HG02798 (cell line): Measurements from ENCODE around the gene ACADSB.

ENCODE experiments used
- ATAC-seq: cut with Tn5 transposase; IDR thresholded peaks from one replicate; pipeline ENCODE4 v1.9.1; 2021; ENCODE audit warnings: mild to moderate bottlenecking; ENCODE audit not compliant: unreplicated experiment, poor library complexity

ACADSB gene

DNA sequence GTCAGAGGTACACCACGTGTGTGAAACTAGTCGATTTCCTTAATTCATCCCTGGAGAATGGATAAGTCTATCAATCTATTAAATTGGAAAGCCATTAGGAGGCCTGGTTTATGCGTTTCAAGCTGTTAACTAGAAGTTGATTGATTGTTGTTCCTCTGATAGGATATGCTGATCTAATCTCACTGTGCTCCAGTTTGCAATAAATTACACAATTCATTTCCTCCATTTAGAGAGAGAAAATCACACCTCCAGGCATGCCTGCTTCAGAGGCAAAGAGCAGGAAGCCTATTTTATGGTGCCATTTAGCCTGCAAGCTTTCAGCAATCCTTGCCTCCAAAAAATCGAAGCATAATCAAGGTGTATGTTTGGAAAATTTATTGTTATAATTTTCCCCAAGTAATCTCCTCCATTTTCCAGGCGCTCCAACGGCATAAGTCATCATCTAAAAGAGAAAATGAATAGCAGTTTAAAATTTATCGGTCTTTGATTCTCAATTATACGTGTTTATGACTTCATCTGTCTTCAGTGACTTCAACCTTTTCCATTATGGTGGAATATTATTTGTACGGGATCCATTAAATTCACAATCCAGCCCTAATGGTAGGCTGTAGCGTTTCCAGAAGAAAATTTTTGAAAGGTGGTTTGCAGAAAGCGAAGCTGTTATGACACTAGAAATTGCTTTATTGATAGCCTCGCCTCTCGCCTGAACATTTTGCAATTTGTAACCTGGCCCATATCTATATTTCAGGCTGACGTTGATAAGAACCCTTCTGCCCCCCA lies 84.0 kb downstream of the ACADSB start:
- ATAC-seq, result no peak

DNA sequence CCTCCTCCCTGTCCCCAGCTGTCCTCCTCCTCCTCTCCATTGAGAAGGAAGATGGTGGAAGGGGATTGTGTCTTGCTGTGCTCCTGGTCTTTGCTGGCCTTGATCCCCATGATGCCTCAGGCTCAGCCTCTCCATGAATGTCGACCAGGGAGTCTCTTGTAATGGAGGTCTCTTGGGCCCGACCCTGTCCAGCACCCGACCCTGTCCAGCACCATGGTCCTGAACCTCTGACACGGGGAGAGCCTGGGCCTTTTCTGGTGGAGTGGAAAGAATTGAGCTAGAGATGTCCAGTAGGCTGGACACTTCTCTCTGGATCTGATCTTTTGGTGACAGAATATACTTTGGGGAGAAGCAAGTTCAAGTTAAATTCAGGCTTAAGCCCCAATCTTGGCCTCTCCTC lies 84.7 kb downstream of the ACADSB start:
- ATAC-seq, result no peak

- no peak for ATAC-seq
Observed at GRCh38 chr10:123096452-123096851, 87.6 kb downstream of the ACADSB start.

GRCh38 chr10:123097039-123097438 lies 88.2 kb downstream of the ACADSB start:
- ATAC-seq, result no peak

DNA sequence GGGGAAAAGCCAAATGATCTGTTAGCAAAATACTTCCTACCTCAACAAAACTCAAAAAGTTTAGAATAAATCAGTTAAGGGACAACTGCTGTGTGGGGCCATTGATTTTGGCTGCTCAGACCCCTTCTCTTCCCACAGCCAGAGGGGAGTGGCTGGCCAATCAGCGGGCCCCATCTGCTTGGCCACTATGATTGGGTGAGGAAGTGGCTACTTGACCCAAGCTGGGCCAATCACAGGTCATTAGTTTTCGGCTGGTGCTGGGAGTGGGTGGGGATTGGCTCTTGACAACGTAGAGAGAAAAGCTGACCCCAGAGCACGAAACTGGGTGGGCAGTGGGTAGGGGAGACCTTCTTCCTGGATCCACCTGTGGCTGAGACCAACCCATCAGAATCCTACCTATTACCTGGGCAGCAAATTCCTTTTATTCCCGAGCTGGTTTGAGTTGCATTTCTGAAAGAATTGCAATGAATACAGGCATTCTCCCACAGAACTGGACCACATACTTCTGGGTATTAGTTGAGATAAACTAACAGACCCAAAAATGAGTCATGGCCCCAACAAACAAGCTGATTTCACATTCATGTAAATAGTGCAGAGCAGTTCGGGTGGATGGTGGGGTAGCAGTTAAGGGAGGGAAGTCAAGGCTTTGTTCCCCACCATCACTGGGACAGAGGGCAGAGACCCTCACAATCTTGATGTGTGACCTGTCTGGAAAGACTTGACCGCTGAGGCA lies 91.4 kb downstream of the ACADSB start:
- ATAC-seq, result no peak

DNA sequence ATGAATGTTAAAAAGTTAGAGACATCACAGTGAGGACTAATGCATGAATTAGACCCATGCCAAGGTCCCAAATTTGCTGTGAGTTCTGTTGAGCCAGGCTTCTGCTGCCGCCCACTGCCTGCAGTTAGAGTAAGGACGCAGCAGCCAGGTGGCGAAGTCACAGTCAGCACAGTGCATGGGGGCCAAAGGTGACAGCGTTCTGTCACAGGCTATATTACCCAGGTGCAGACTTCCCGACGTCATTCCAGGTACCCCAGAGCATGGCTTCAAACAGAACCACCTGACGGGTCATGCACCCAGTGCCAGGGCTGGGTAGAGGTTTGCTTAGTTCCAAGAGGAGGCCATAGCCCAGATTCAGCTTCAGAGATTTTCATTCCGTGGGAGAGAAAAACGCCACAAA lies 93.1 kb downstream of the ACADSB start:
- ATAC-seq, result no peak

GRCh38 chr10:123102673-123103072 lies 93.9 kb downstream of the ACADSB start:
- ATAC-seq, result no peak

DNA sequence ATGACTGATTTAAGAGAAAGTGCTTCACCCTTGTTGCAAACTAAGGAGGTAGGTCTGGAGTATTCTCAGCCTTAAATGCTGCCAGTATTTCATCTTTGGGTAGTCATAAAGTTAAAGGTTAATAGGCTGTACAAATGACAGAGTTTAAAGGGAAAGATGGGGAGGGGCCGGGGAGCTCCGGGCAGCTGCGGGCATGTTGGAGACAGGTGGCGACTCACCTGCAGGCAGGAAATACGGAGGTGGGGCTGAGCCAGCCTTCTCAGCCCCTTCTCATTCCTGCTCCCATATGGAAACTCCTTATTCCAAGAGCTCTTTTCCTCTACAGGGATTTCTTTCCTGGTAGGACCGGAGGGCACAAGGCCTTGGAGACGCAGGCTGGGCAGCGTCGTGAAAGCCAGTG lies 95.1 kb downstream of the ACADSB start:
- no peak for ATAC-seq
